Stimulated activated naive B cell treated with anti-CD40 and anti-IgM and Interleukin-4, amounts not matched to agents 10 μg/mL and 1 μg/mL and 100 μg/mL, for 72 hours (primary cell): Measurements from ENCODE around the gene SERINC5.
"Not testable (repeated sequence)": the region's sequence is repeated elsewhere in the genome, so short reads cannot be mapped to it uniquely, and the experiment has no call there.

Experiments used
- ATAC-seq, 2 donors: fragments of 150-1000 bp; cut with Tn5 transposase; replicated peaks; 2 replicates each; pipeline ENCODE4 v1.10.0; 2021; ENCODE audit warnings: moderate library complexity in 1 of 2
- DNase-seq: peaks from one replicate; pipeline ENCODE4 v3.0.0; 2021
- H3K27ac Mint-ChIP-seq: one replicate; pipeline ENCODE4 v1.8.0; 2022; ENCODE audit warnings: mild to moderate bottlenecking, mixed read lengths
- H3K27me3 Mint-ChIP-seq, 2 donors: one replicate each; pipeline ENCODE4 v1.8.0; 2022; ENCODE audit warnings: mixed read lengths in 2 of 2
- H3K36me3 Mint-ChIP-seq, 2 donors: one replicate each; pipeline ENCODE4 v1.8.0; 2022; ENCODE audit warnings: mixed read lengths in 2 of 2, mild to moderate bottlenecking in 1 of 2
- H3K4me1 Mint-ChIP-seq, 2 donors: one replicate each; pipeline ENCODE4 v1.8.0; 2022; ENCODE audit warnings: mixed read lengths in 2 of 2, mild to moderate bottlenecking in 1 of 2
- H3K4me3 Mint-ChIP-seq, 2 donors: one replicate each; pipeline ENCODE4 v1.8.0; 2022; ENCODE audit warnings: mild to moderate bottlenecking in 2 of 2, mixed read lengths in 2 of 2, moderate library complexity in 1 of 2
- H3K9me3 Mint-ChIP-seq, 2 donors: one replicate each; pipeline ENCODE4 v1.8.0; 2022; ENCODE audit warnings: mixed read lengths in 2 of 2, mild to moderate bottlenecking in 1 of 2

The SERINC5 gene

GRCh38 chr5:80174790-80175189 lies 81.1 kb downstream of the SERINC5 start:
- Mint-ChIP-seq H3K4me1 (peaks cover 0 to 8% of the 10 kb centered on the region in 2 donors), H3K36me3 (peaks cover 38 to 45% of the 10 kb centered on the region in 2 donors), H3K27ac (no peak overlapping the region), H3K9me3 (peaks cover 0 to 2% of the 10 kb centered on the region in 2 donors), H3K4me3 (no peak overlapping the region), H3K27me3 (no peaks in the 10 kb centered on the region)
- DNase-seq (no peak), ATAC-seq (no peak)

GRCh38 chr5:80172067-80172695 lies 83.7 kb downstream of the SERINC5 start:
- H3K4me1 Mint-ChIP-seq: peaks cover 0 to 3% of the 10 kb centered on the region in 2 donors
- no peak overlapping the region for H3K4me3 Mint-ChIP-seq
- H3K36me3 Mint-ChIP-seq: peaks cover 37 to 53% of the 10 kb centered on the region in 2 donors
- DNase-seq (no peak), ATAC-seq (no peak)
- H3K9me3 Mint-ChIP-seq: peaks cover 0 to 2% of the 10 kb centered on the region in 2 donors
- no peaks in the 10 kb centered on the region for H3K27me3 Mint-ChIP-seq
- H3K27ac Mint-ChIP-seq: no peak overlapping the region

GRCh38 chr5:80170117-80170535 lies 85.7 kb downstream of the SERINC5 start:
- Mint-ChIP-seq H3K4me3 (no peak overlapping the region), H3K4me1 (no peaks in the 10 kb centered on the region), H3K9me3 (peaks cover 0 to 2% of the 10 kb centered on the region in 2 donors), H3K27ac (no peak overlapping the region), H3K27me3 (no peaks in the 10 kb centered on the region), H3K36me3 (peaks cover 35 to 53% of the 10 kb centered on the region in 2 donors)
- no peak for DNase-seq
- ATAC-seq: no peak

GRCh38 chr5:80168388-80169028 lies 87.3 kb downstream of the SERINC5 start:
- peak in 1 of 2 donors; percentile 23 for ATAC-seq
- H3K27ac Mint-ChIP-seq: no peak overlapping the region
- no peaks in the 10 kb centered on the region for H3K4me1 Mint-ChIP-seq
- no peaks in the 10 kb centered on the region for H3K27me3 Mint-ChIP-seq
- H3K9me3 Mint-ChIP-seq: peaks cover 0 to 2% of the 10 kb centered on the region in 2 donors
- H3K4me3 Mint-ChIP-seq: no peak overlapping the region
- DNase-seq: no peak
- peaks cover 30 to 52% of the 10 kb centered on the region in 2 donors for H3K36me3 Mint-ChIP-seq

- no peaks in the 10 kb centered on the region for H3K4me1 Mint-ChIP-seq
Observed at GRCh38 chr5:80165452-80165851, 90.4 kb downstream of the SERINC5 start.

GRCh38 chr5:80161165-80161564 lies 94.7 kb downstream of the SERINC5 start:
- ATAC-seq (no peak), DNase-seq (no peak)
- no peak overlapping the region for H3K27ac Mint-ChIP-seq
- peaks cover 0 to 2% of the 10 kb centered on the region in 2 donors for H3K9me3 Mint-ChIP-seq
- peaks cover 0 to 2% of the 10 kb centered on the region in 2 donors for H3K4me1 Mint-ChIP-seq
- peaks cover 24 to 54% of the 10 kb centered on the region in 2 donors for H3K36me3 Mint-ChIP-seq
- H3K4me3 Mint-ChIP-seq: no peak overlapping the region
- H3K27me3 Mint-ChIP-seq: no peaks in the 10 kb centered on the region

More at GRCh38 chr5:80165452-80165851, 90.4 kb downstream of the SERINC5 start:
- Mint-ChIP-seq H3K27ac (no peak overlapping the region), H3K36me3 (peaks cover 34 to 61% of the 10 kb centered on the region in 2 donors), H3K27me3 (no peaks in the 10 kb centered on the region), H3K9me3 (peaks cover 0 to 2% of the 10 kb centered on the region in 2 donors), H3K4me3 (no peak overlapping the region)
- no peak for DNase-seq
- no peak for ATAC-seq

- no peak for DNase-seq
- ATAC-seq: no peak
- Mint-ChIP-seq H3K4me3 (no peak overlapping the region), H3K4me1 (peaks cover 0 to 2% of the 10 kb centered on the region in 2 donors), H3K36me3 (peaks cover 25 to 53% of the 10 kb centered on the region in 2 donors), H3K9me3 (peaks cover 0 to 2% of the 10 kb centered on the region in 2 donors), H3K27ac (no peak overlapping the region), H3K27me3 (no peaks in the 10 kb centered on the region)
Observed at GRCh38 chr5:80160242-80160641, 95.6 kb downstream of the SERINC5 start.

- Mint-ChIP-seq H3K9me3 (peaks cover 0 to 2% of the 10 kb centered on the region in 2 donors), H3K4me3 (no peak overlapping the region), H3K27me3 (no peaks in the 10 kb centered on the region), H3K27ac (no peak overlapping the region), H3K4me1 (peaks cover 0 to 2% of the 10 kb centered on the region in 2 donors), H3K36me3 (peaks cover 28 to 54% of the 10 kb centered on the region in 2 donors)
- ATAC-seq (no peak), DNase-seq (no peak)
Observed at GRCh38 chr5:80159133-80159815, 96.6 kb downstream of the SERINC5 start.

- Mint-ChIP-seq H3K36me3 (peaks cover 12 to 30% of the 10 kb centered on the region in 2 donors), H3K9me3 (peaks cover 0 to under 1% of the 10 kb centered on the region in 2 donors), H3K27ac (no peak overlapping the region), H3K4me1 (peaks cover 6 to 10% of the 10 kb centered on the region in 2 donors), H3K4me3 (no peak overlapping the region), H3K27me3 (no peaks in the 10 kb centered on the region)
- ATAC-seq: no peak
- no peak for DNase-seq
Observed at GRCh38 chr5:80156156-80156555, 99.7 kb downstream of the SERINC5 start.

GRCh38 chr5:80154749-80155148 lies 101.1 kb downstream of the SERINC5 start:
- no peak for DNase-seq
- Mint-ChIP-seq H3K4me3 (no peak overlapping the region), H3K27ac (no peak overlapping the region), H3K4me1 (peaks cover 6 to 10% of the 10 kb centered on the region in 2 donors), H3K27me3 (no peaks in the 10 kb centered on the region), H3K36me3 (peaks cover 18 to 37% of the 10 kb centered on the region in 2 donors), H3K9me3 (no peaks in the 10 kb centered on the region)
- ATAC-seq: no peak

- H3K27ac Mint-ChIP-seq, H3K9me3 Mint-ChIP-seq, ATAC-seq, H3K4me3 Mint-ChIP-seq, H3K27me3 Mint-ChIP-seq, H3K4me1 Mint-ChIP-seq, DNase-seq: not testable (repeated sequence)
- peaks cover 18 to 35% of the 10 kb centered on the region in 2 donors for H3K36me3 Mint-ChIP-seq
Observed at GRCh38 chr5:80154289-80154688, 101.6 kb downstream of the SERINC5 start.

GRCh38 chr5:80153586-80154126 lies 102.2 kb downstream of the SERINC5 start:
- Mint-ChIP-seq H3K27ac (no peak overlapping the region), H3K27me3 (no peaks in the 10 kb centered on the region), H3K9me3 (no peaks in the 10 kb centered on the region), H3K36me3 (peaks cover 18 to 31% of the 10 kb centered on the region in 2 donors), H3K4me1 (peaks cover 6 to 10% of the 10 kb centered on the region in 2 donors), H3K4me3 (no peak overlapping the region)
- DNase-seq (no peak), ATAC-seq (no peak)

GRCh38 chr5:80152778-80153177 lies 103.1 kb downstream of the SERINC5 start:
- DNase-seq: no peak
- H3K27ac Mint-ChIP-seq: no peak overlapping the region
- no peaks in the 10 kb centered on the region for H3K9me3 Mint-ChIP-seq
- H3K4me1 Mint-ChIP-seq: peaks cover 3 to 10% of the 10 kb centered on the region in 2 donors
- no peak for ATAC-seq
- H3K27me3 Mint-ChIP-seq: no peaks in the 10 kb centered on the region
- H3K36me3 Mint-ChIP-seq: peaks cover 17 to 28% of the 10 kb centered on the region in 2 donors
- H3K4me3 Mint-ChIP-seq: no peak overlapping the region

GRCh38 chr5:80151890-80152289 lies 104.0 kb downstream of the SERINC5 start:
- H3K27ac Mint-ChIP-seq: peak overlapping the region; percentile 42
- no peak overlapping the region for H3K4me3 Mint-ChIP-seq
- DNase-seq (no peak), ATAC-seq (peak; percentile 72 to 73)
- no peaks in the 10 kb centered on the region for H3K9me3 Mint-ChIP-seq
- peaks cover 19 to 25% of the 10 kb centered on the region in 2 donors for H3K36me3 Mint-ChIP-seq
- peaks cover 3 to 10% of the 10 kb centered on the region in 2 donors for H3K4me1 Mint-ChIP-seq
- no peaks in the 10 kb centered on the region for H3K27me3 Mint-ChIP-seq
